NCI-H1930 (cell line): ENCODE measurements around the gene BSPH1.
"Not testable (repeated sequence)": the region's sequence is repeated elsewhere in the genome, so short reads cannot be mapped to it uniquely, and the experiment has no call there.

ENCODE experiments used
- DNase-seq, 2 experiments: peaks; one replicate each; lab custom pipeline; 2025; lab: John Stamatoyannopoulos, UW

The BSPH1 gene

DNA sequence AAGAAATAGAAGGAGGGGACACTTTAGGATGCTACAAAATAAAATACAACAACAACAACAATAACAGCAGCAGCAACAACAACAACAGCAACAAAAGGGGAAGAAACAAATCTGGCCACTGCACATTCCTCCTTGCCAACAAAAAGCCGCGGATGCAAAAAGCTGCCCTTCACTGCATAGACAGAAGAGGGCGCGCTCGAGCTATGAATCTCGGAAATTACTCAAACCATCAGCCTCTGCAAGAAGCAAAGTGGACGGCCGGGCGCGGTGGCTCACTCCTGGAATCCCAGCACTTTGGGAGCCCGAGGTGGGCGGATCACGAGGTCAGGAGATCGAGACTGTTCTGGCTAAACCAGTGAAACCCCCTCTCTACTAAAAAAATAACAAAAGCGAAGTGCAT lies 71.9 kb downstream of the BSPH1 start:
- DNase-seq, result not testable (repeated sequence)
